Measurements from ENCODE around the gene TAS1R2.

- TF ChIP-seq OSR1 (CRISPR knock-in tag; IDR thresholded peaks at IDR 0.05) (no peak), PATZ1 (CRISPR knock-in tag; IDR thresholded peaks at IDR 0.05; ENCODE audit: borderline replicate concordance) (no peak), ZFP30 (CRISPR knock-in tag; IDR thresholded peaks at IDR 0.05) (no peak), TCF4 (CRISPR knock-in tag; IDR thresholded peaks at IDR 0.05; ENCODE audit: borderline replicate concordance) (no peak), PPARA (CRISPR knock-in tag; IDR thresholded peaks at IDR 0.05; ENCODE audit: borderline replicate concordance) (no peak), ZFP3 (CRISPR knock-in tag; IDR thresholded peaks at IDR 0.05) (no peak), BACH2 (CRISPR knock-in tag; IDR thresholded peaks at IDR 0.05; ENCODE audit: borderline replicate concordance) (no peak), TOX (CRISPR knock-in tag; IDR thresholded peaks at IDR 0.05; ENCODE audit: borderline replicate concordance) (no peak), CSDC2 (CRISPR knock-in tag; IDR thresholded peaks at IDR 0.05) (no peak), ARNTL (CRISPR knock-in tag; IDR thresholded peaks at IDR 0.05; ENCODE audit: borderline replicate concordance, low read depth) (no peak), CSRNP3 (CRISPR knock-in tag; IDR thresholded peaks at IDR 0.05) (no peak), RARB (CRISPR knock-in tag; IDR thresholded peaks at IDR 0.05) (no peak), CREB5 (CRISPR knock-in tag; IDR thresholded peaks at IDR 0.05; ENCODE audit: low read depth) (no peak), ZNF565 (CRISPR knock-in tag; conservative IDR thresholded peaks at IDR 0.05; ENCODE audit: low read depth) (no peak)
Measured at GRCh38 chr1:18852501-18852900, 7.0 kb downstream of the TAS1R2 start.
